ENCODE results near the gene SIK3.

Gene SIK3

DNA sequence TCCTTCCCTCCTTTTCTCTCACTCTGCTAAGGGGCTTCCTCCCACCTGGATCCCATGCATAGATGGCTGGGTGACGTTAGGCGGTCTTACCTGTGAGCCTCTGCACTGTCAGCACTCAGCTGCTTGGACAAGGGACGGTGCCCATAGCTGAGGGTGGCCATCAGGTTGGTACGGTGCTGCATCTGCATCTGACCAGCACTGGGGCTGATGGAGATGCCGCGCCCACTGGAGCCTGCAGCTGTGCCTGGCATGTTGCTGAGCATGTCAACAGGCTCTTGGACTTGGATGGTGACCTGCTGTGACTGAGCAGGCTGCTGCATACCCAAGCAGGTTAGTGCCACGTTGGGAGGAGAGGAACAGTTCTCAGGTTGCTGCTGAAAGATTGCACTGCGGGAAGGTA lies 239.1 kb downstream of the SIK3 start:
- no peak for DNase-seq

DNA sequence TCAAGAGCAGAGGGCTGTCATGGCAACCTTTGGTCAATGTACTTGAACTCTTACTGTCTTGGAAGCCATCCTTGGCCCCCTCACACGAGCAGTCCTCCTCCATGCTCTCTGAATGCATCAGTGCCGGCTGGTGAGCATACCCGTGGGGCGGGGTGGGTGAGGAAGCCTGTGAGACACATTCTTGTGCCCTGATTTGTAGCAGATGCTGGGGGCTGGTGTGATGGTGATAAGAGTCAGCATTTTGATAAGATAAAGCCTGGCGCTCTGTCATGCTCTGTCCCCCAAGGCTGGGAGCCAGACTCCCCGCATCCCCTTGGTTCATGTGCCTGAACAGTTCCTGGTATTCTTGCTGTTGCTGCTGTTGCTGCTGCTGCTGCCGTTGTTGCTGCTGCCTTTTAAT lies 240.3 kb downstream of the SIK3 start:
- DNase-seq, result no peak

DNA sequence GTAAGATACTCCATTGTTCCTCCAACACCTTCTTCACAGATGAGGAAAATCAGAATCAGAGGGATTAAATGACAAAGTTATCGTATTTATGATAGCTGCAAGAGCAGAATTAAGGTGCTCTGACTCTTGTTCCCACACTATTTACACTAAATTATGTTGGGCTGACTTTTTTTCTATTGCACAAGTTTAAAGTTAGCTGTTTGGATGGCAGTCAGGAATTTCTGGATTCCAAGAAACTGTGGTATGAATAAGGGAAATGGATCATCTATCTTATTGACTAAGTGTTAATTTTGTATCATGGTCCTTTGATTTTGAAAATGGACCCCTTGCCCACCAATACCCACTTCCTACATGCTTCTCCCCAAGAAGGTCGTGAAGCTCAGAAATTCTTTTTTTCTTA lies 240.9 kb downstream of the SIK3 start:
- no peak for DNase-seq

DNA sequence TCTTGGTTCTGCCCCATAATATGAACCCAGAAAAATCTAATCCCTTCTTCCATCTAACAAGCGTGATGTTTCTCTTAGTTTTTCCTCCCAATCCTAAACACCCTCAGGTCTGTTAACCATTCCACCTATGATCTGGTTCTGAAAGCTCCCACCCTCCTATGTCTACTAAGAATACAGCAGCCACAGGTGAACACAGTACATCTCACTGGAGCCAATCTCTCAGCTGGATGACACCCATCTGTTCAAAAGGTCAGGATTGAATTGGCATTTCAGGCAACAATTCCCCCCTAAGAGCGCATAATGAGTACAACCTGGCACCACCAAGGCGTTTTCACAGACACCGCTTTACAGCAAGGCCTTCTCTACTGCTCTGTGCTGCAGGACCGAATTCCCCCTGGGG lies 241.8 kb downstream of the SIK3 start:
- DNase-seq, result no peak

DNA sequence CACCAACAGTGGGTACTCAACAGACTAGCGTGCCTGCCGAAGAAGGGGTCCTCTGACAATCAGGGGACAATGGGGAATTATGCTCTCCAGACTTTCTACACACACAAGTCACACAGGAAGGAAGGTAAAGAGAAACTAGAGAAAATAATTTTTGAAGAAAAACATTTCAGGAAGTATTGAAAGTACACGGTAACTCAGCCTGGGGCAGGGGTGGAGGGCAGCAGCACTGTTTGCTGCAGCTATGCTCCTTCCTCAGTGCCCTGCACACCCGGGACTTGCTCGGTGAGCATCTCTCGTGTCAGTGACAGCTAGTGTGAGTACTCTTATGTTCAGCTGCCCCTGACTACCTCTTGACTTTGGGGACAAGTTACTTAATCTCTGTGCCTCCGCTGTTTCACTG lies 242.8 kb downstream of the SIK3 start:
- no peak for DNase-seq

DNA sequence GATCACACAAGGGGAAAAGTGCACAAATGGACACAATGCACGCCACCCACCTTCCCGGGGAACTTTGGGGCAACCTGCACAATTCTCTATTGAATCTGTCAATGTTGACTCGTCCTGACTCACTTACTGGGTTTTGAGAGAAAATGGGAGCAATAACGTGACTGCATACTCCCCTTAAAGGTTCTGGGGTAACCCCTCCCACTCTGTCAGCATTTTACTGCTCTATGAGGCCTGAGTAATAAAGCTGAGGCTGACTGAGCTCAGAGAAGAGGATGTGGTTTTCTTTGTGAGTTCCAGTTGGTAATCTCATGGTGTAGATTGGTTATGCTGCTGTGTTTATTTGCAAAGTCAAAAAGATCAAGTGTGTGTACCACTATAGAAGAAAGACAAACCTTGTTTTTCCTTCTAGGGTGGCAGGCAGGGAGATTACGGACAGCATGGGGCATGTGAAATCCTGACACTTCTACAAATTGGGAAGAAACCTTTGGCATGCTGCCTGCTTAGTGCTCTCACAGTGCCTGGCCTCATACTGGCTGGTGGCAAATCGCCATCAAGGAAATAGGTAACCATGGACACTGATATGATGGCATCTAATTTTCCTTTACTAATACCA lies 244.7 kb downstream of the SIK3 start:
- peak; percentile 70 for DNase-seq

DNA sequence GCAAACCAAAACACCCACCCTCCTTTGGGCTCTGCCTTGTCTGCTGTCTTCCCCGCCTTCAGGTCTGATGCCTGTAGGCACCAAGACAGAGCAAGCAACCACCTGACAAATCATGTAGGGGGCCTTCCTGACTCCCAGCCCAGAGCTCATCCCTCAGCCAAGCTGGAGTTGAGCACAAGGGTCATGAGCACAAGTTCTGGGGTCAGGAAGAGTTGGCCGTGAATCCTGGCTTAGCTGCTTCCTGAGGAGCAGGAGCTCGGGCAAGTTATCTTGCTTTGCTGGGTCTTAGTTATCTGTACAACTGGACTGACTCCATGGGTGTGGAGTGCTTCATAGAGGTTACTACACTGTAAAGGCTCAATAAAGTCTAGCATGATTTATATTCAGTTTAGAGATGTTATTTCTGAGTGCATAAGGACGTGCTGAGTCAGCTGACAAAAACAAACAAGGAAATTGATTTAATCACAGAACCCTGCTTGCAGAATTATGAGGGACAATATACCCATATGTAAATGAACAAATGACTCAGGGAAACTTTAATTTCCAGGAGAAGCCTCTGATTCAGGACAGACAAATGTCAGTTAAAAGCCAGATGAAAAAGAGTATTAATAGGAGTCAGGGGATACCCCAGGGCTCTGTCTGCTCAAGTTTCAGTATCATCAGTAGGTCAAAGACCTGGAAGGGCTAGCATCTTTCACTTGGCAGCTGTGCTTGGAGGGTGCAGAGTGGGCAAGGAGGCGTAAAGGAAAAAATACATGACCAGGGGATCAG lies 245.8 kb downstream of the SIK3 start:
- DNase-seq, result no peak

DNA sequence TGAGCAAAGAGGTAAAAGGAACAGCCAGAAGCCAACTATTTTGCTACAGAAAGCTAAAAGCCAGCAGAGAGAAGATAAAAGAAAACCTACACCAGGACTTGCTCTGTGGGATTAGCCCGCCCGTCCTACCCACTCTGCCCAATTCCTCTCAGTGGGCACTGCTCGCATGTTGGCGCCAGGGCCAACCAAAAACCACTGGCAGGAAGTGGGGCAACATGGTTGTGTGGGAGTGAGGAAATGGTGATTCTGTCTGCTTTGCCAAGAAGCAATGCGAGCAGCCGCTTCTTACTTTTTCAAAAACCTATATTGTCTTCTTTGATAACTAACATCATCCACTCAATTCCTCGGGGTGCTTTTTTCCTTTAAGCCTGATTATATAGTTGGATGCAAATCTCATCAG lies 246.6 kb downstream of the SIK3 start:
- DNase-seq, result peak; percentile 36

DNA sequence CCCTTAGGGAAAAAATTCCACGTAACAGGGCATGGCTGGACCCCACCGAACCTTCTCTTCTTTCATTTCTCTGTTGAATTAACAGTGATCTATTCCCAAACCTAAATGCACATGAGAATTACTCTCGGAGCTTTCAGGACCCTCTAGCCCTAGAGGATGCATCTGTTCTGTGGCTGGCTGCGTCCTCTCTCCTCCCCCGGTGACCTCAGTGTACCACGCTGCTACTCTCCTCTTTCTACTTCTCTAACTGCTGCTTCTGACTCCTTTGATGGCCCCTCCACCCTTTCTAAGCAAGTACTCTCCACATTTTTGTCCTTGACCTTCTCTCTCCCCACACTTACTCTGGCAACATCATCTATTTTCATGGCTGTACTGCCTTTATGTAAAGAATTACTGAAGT lies 248.7 kb downstream of the SIK3 start:
- DNase-seq, result no peak

DNA sequence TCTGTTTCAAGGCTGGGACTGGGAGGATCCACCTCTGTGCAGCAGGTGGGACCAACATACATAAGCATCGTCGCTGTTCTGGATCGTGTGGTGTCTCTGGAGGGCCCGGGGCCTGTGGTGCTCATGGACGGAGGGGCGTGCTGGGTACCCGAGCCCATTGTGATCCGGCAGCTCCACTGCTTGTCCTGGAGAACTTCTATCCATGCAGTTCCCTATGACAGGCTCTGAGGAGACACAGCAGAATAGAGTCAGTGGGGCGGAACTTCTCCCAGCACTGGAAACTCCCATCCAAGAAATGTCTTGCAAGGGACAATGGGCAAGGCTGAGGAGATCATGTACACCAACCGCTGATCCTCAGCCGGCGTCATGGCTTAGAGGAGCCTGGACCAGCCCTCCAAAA lies 249.2 kb downstream of the SIK3 start:
- DNase-seq, result no peak

DNA sequence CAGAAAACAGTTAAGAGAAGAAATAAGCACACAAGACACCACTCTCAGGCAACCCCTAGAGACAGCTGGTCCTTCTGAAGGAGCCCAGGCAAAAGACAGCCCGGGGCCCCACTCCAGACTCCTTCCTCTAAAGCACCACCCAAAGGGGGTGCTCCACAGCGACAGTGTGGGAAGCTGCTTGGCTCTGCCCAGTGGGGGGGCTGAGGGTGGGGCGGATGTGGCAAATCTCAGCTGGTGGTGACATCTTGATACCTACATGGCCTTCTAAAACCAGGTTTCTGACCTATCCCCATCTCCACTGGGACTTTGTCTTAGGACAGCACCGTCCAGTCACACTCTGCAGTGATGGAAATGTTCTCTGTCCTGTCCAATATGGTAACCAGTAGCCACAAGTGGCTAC lies 250.6 kb downstream of the SIK3 start:
- DNase-seq, result no peak

DNA sequence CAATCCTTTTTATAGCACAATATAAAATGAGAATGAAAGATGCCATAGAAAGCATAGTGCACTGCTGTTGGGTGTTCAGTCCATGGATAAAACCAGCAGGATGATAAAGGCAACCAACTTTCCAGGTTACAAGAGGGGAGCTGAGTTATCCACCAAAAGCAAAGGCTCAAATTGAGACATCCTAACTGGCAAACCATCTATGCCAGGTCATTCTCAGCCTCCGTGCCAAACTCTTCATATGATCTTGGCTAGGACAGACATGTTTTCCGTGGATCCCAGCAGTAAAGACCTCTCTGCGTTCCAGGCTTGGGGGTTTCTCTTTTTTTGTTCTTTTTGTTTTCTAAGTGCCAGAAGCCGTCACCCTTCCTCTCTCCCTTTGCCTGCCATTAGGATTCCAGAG lies 253.5 kb downstream of the SIK3 start:
- no peak for DNase-seq

DNA sequence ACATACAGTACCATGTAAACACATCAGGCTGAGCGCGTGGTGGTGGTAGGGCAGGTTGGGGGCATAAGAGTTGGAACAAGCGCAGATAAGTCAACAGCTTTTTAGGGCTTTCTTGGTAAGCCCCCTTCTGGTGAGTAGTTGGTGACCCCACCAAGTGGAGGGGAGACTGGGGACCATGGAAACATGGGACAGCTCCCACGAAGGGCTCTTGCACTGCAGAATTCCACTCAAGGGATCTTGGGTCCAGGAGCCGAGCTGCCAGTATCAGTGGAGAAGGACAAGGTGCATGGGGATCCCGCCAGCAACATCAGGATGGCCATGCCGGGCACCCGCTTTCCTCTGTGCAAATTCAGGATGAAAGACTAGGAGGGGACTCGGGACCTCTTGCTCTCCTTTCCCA lies 254.6 kb downstream of the SIK3 start:
- no peak for DNase-seq

DNA sequence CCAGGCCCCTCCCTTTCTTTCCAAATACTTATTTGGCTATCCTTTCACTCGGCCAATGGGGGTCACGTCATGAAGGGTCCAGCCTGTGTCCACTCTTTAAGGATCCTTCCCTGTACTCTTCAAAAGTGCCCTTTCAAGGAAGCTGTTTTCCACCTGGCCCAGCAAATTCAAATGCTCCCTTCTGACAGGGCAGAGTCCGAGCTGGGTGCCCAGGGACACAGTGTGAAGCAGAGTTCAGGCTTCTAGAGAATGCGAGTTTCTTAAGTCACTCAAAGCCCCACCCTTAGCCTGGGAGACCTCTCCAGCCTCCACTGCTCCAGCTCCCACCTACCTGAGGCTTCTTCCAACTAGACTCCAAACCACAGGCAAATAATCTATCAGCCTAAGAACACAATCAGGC lies 255.3 kb downstream of the SIK3 start:
- DNase-seq, result no peak

DNA sequence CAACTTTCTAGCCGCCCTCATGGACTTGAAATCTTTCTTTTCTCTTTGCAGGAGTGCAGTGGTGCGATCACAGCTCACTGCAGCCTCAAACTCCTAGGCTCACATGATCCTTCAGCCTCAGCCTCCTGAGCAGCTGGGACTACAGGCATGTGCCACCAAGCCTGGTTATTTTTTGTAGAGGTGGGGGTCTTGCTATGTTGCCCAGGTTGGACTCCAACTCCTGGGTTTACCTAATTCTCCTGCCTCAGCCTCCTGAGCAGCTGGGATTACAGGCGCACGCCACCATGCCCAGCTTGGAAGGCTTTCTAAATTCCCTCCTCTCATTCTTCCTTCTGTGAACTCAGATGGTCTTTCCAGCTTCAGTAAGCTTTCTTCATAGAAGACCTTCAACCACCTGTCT lies 256.1 kb downstream of the SIK3 start:
- DNase-seq, result no peak

DNA sequence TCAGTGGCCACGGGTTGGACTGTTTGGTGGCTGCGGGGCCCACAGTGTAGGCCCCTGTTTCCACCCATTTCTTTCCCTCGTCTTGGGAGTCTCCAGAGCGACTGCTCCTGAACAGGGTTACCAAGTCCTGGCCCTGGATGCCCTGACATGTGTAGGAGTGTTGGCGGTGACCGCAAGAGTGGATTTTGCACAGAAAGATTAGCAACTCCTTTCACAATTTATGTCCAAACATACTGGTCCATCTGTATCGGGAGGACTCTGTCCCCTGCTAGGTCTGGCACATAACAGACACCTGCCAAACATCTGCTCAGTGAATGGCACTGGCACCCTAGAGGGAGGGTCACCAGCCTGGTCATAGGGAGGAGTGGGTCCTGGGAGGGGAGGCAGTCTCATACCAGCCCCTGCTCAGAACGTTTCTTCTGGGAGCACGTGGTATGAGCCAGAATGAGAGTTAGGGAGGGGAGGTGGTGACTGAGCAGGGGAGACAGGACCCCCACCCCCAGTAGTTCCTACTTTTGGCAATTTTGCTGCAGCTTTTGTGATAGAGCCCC lies 257.4 kb downstream of the SIK3 start:
- DNase-seq, result no peak

DNA sequence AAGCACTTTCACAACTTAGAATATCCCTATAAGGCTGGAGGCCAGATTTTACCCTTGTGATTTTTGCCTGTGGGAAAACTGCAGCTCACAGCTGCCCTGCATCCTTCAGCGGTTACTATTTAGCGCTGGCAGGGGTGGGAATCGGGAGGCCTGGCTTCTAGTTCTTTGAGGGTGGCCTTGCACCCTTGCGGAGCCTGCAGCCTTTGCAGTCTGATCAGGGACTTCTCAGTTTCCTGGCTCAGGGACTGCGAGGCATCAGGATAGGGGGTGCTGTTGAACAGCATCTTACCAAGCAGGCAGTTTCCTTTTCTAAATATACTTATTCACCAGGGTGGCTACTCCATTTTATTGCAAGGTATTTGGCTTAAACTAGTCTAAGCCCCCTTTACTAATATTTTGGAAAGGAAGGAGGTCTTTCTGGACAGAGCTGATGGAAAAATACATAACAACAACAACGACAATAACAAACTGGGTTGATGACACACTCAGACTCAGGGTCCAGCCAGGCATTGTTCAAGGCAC lies 257.9 kb downstream of the SIK3 start:
- no peak for DNase-seq

DNA sequence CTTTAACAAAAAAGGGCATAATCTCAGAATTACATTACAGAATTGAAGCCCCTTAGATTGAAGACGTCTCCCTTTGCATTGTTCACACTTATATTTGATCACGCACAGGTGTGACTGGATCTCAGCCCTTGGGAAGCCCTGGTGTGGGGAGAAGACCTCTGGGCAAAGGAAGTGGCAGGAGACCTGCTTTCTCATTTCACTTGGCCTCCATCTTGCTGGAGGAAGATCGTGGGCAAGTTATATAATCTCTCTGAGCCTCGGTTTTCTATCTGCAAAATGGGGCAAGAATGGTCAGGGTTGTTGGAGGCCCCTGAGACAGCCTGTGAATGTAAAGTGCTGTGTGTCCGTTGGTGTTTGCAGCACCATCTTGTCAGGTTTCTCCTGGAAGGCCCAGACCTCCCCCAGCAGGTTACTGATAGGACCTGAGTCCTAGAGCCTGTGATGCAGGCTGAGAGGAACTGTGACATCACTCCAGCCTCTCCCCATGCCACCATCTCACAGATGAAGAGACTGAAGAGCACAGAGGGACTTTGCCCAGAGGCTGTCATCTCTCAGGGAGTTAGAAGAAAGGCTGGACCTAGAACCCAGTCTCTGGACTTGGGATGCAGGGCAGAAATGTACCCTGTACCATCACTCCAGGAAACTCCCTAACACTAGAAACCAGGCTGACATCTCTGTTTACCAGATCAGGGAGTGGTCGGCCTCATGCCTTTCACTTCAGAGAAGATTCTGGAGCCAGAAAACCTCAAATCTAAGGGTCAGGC lies 259.7 kb downstream of the SIK3 start:
- DNase-seq, result no peak

DNA sequence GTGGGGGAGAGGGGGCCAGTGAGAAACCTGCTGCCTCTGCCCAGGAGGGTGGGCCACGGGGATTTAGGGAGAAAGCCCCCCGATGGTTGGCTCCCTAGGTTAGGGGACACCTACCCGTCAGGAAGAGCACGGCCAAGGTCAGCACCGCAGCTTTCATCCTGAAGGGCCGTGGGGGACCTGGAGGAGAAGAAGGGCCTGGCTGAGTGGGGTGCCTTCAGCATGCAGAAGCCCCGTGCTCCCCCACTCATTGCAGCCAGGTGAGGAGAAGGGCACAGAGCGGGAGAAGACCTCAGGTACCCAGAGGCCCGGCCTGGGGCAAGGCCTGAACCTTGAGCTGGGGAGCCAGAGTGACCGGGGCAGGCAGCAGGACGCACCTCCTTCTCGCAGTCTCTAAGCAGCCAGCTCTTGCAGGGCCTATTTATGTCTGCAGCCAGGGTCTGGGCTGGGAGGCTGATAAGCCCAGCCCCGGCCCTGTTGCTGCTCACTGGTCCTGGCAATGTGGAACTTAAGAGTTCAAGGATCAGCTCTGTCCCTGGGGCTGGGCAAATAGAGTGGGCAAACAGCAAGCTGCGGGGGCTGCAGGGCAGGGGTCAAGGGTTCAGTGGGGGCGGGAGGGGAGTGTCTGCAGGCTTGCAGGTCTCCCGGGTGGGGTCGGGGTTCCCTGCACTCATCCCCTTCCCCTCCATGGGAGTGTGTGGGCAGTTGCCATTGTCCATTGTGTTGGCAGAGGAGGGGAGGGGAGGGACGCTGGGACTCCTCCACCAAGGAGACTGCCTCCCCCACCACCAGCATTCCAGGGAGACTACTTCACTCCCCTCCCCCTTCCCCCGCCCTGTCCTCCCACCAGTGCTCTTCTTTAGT lies 260.8 kb downstream of the SIK3 start, which contains the start of gene APOA1:
Gene APOA1 (minus strand): TSS at position 392 of the 861 bp plus-strand sequence. CDS start 235 bp downstream, at position 157.
- DNase-seq, result no peak

DNA sequence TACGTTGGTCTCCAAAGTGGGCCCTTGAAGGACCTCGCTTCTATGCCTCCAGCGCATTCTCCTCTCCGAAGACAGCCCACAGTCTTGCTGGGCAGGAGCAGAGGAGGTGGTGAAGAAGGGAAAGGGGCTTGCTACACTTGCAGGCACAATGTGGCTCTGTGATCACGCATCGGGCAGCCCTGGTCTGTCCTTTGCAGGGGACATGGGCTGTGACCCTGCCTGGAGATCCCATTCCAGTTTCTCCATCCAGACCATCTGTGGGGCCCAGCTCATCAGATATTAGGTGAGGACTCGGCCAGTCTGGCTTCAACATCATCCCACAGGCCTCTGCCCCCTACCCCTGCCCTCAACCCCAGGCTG lies 261.6 kb downstream of the SIK3 start:
- no peak for DNase-seq

DNA sequence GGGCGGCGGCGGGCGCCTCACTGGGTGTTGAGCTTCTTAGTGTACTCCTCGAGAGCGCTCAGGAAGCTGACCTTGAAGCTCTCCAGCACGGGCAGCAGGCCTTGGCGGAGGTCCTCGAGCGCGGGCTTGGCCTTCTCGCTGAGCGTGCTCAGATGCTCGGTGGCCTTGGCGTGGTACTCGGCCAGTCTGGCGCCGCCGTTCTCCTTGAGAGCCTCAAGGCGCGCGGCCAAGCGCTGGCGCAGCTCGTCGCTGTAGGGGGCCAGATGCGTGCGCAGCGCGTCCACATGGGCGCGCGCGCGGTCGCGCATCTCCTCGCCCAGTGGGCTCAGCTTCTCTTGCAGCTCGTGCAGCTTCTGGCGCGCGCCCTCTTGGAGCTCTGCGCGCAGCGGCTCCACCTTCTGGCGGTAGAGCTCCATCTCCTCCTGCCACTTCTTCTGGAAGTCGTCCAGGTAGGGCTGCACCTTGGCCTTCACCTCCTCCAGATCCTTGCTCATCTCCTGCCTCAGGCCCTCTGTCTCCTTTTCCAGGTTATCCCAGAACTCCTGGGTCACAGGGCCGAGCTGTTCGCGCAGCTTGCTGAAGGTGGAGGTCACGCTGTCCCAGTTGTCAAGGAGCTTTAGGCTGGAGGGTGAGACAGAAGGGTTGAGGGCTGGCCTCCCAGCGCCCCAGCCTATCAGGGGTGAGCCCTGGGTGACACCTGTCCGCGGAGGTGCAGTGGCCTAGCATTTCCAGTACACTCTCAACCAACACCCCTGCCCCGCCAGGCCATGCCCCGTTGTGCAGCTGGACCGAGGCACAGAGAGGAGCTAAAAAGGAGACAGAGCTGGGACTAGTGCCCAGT lies 262.2 kb downstream of the SIK3 start:
- DNase-seq, result peak; percentile 85
